GM06990 (cell line): ENCODE data around the gene DCST1.

Source experiments
- DNase-seq: peaks from one replicate; pipeline ENCODE4 v3.0.0-alpha.2; 2011; ENCODE audit not compliant: insufficient read length; ENCODE audit errors: extremely low read depth
- H3K27me3 ChIP-seq: replicated peaks from 2 replicates; pipeline ENCODE4 v1.6.0; 2011; ENCODE audit warnings: low read length; ENCODE audit not compliant: control insufficient read depth, insufficient read depth
- H3K36me3 ChIP-seq: 2 replicates; pipeline ENCODE4 v1.5.1; 2011; ENCODE audit warnings: low read length; ENCODE audit not compliant: control insufficient read depth, insufficient read depth
- H3K4me3 ChIP-seq: replicated peaks from 2 replicates; pipeline ENCODE4 v1.5.1; 2011; ENCODE audit warnings: low read depth, mild to moderate bottlenecking, control low read depth, low read length
- CTCF ChIP-seq: IDR thresholded peaks from 2 replicates; pipeline ENCODE4 v1.5.1; 2011; ENCODE audit warnings: low read length, control low read depth, mild to moderate bottlenecking, inconsistent platforms; ENCODE audit not compliant: insufficient read depth, poor library complexity, severe bottlenecking

DCST1 gene

DNA sequence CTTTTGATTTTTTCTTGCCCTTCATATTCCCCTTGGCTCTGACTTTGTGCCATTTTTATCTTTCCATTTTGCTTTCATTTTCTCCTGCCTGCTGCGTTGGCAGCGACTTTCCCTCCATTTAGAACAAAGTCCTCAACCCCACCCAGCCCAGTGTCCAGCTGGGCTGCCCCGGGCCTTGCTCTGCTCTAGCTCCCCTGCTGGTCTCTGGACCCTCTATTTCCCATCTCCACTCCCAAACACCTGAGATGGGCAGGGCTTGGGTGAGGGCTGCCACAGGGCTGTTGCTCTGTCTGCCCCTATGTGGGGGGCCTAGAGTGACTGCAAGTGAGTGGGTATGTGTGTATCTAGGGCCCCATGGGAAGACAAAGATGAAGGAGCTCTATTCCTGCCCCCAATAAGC is 10.2 kb downstream of the DCST1 start:
- DNase-seq = no peak
- TF ChIP-seq CTCF = no peak
- H3K27me3 ChIP-seq = no peaks in the 10 kb centered on the region; the same call in 1 of the 2 replicates
- no peaks in the 10 kb centered on the region for H3K36me3 ChIP-seq
- no peak overlapping the region for H3K4me3 ChIP-seq

DNA sequence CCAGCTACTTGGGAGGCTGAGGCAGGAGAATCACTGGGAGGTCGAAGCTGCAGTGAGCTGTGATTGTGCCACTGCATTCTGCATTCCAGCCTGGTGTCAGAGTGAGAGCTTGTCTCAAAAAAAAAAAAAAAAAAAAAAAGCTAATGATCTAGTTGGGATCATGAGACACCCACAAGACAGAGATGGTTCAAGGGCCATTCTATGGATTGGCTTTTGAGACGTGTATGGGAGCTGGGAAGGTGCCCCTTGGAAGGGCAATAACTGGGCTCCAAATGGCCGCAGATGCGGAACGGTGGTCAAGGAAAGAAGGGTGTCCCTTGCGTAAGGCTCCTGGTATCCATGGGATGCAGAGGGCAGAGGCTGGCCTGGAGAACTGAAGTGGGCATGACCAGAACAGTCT is 10.7 kb downstream of the DCST1 start:
- Histone ChIP-seq H3K4me3 (no peak overlapping the region), H3K36me3 (no peaks in the 10 kb centered on the region), H3K27me3 (no peaks in the 10 kb centered on the region)
- TF ChIP-seq CTCF = no peak
- no peak for DNase-seq

- no peaks in the 10 kb centered on the region for H3K27me3 ChIP-seq
- peak; percentile 81 for TF ChIP-seq CTCF
- DNase-seq = peak; percentile 49
- H3K36me3 ChIP-seq = no peaks in the 10 kb centered on the region
- no peak overlapping the region for H3K4me3 ChIP-seq
Observed at GRCh38 chr1:155044812-155045657, 11.4 kb downstream of the DCST1 start.

GRCh38 chr1:155048449-155049334 is 15.1 kb downstream of the DCST1 start:
- DNase-seq = no peak
- Histone ChIP-seq H3K4me3 (no peak overlapping the region), H3K36me3 (no peaks in the 10 kb centered on the region), H3K27me3 (no peaks in the 10 kb centered on the region)
- TF ChIP-seq CTCF = no peak

DNA sequence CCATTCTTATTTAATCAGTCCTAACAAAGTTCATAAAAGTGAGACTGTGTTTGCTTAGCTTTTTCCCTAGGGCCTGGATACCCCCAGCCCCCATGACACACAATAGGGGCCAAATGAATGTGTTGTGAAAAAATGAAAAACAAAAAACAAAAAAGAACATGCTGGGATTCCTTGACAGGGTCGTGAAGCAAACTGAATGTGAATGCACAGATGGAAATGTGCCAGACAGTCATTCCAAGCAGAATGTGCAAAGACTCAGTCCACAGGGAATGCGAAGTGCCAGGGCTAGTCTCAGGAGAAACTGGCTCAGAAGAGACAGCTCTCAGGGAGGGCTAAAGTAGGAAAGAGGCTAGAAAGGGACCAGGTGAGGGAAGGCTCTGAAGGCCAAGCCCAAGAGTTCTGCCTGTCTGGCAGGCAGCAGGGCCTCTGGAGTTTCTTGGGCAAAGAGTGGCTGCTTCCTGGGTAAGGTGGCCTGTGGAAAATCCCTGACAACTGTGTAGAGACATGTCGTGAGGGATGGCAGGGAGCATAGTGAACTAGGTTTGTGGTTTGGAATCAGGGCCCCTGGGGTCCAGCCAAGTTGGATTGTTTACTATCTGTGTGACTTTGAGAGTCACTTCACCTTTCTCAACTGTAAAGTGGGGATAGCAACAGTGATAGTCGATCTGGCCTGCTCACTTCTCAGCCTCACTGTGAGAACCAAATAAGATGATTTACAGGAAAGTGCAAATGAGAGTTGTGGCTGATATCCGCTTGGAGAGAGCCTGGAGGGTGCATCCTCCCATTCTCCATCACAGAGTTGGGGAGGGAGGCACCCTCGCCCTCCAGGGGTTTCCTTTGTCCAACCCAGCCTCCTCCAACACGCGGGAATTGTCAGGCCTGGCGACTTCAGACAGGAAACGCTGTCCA is 16.3 kb downstream of the DCST1 start:
- DNase-seq = no peak
- Histone ChIP-seq H3K4me3 (peak overlapping the region; percentile 53; the same call in 1 of the 2 replicates), H3K36me3 (no peaks in the 10 kb centered on the region), H3K27me3 (no peaks in the 10 kb centered on the region)
- no peak for TF ChIP-seq CTCF
